Psoas muscle (tissue), 8 donors: ENCODE measurements around the gene TM6SF1. TPM values are rescaled to one million over a fixed set of nuclear protein-coding genes. Genes with fewer than 3 reads are reported as not detected.

ENCODE experiments used
- ATAC-seq, 4 donors: fragments of 200-7000 bp; cut with Tn5 transposase; one replicate each; pipeline ENCODE4 v1.9.1; 2020; ENCODE audit warnings: moderate library complexity in 3 of 4, mild to moderate bottlenecking in 2 of 4
- DNase-seq, 2 donors: peaks; one replicate each; pipeline ENCODE4 v3.0.0-alpha.2; 2020
- H3K27ac ChIP-seq: fragments of 200-600 bp; one replicate; pipeline ENCODE4 v1.8.0; 2022
- H3K27me3 ChIP-seq, 3 donors: fragments of 200-600 bp in 1 of 3; one replicate each; pipeline versions ENCODE4 v1.6.1 to v1.8.0; 2013 to 2022; ENCODE audit warnings: low read length in 2 of 3, mild to moderate bottlenecking in 2 of 3, moderate library complexity in 1 of 3; ENCODE audit not compliant: insufficient read depth in 3 of 3
- H3K36me3 ChIP-seq, 2 donors: fragments of 200-600 bp in 1 of 2; one replicate each; pipeline versions ENCODE4 v1.6.1 to v1.8.0; 2013 to 2022; ENCODE audit warnings: low read depth in 1 of 2, mild to moderate bottlenecking in 1 of 2, moderate library complexity in 1 of 2; ENCODE audit not compliant: insufficient read depth in 1 of 2
- H3K4me1 ChIP-seq: fragments of 200-600 bp; one replicate; pipeline ENCODE4 v1.8.0; 2022
- H3K4me3 ChIP-seq: fragments of 200-600 bp; one replicate; pipeline ENCODE4 v1.8.0; 2022; ENCODE audit warnings: mild to moderate bottlenecking
- H3K9me3 ChIP-seq: fragments of 200-600 bp; one replicate; pipeline ENCODE4 v1.8.0; 2022
- WGBS, 3 donors: extraction: QIAGEN DNeasy Blood & Tissue Kit; methylation state at CpG; one replicate each; pipeline versions ENCODE4 v1.1.6 to v1.1.7; 2013; 5-methylcytosine and 5-hydroxymethylcytosine counted together
- intact Hi-C, 2 donors: fragments of 100-400 bp; cut with DNase I; formaldehyde crosslinking; loops; one replicate each; pipeline versions ENCODE4 v1.11.0 to v1.14.2; 2022
- polyA plus RNA-seq, 3 donors: library from polyadenylated mRNA; stranded (reverse); fragments of 200-250 nt; gene quantifications; one replicate each; pipeline ENCODE4 v1.2.3, GENCODE V29; 2013
- total RNA-seq, 4 donors: library from RNA; stranded (reverse); fragmentation: NEBNext Ultra II Directional in 2 of 4; extraction: Animal tissue kit (Norgen Biotek cat#: 25700) in 2 of 4; gene quantifications; one replicate each; pipeline versions ENCODE4 v1.2.1 to v1.2.4, GENCODE V29; 2021 to 2023
- TF ChIP-seq, protein P1 (sequence below): fragments of 200-600 bp; IDR thresholded peaks from one replicate; pipeline ENCODE4 v1.8.0; 2022; ENCODE audit warnings: antibody characterized with exemption
- donor health status: healthy with polysubstance abuse.
- donor health status: DM: no; HTN: no; CAD: no; lungs with moderate emphysema.
- donor health status: Bipolar disorder and iron deficiency.
- donor health status: healthy.
- donor health status: DM: yes; HTN: yes; CAD: no.
- donor health status: DM: no; HTN: no; CAD: no.
- donor health status: DM: no; HTN: no; CAD: no.
- donor health status: DM: yes; HTN: yes; CAD: no.

The TM6SF1 gene
- total and polyA plus RNA-seq, 7 donors = 9.2 to 23.4 (median 13.8) TPM

DNA sequence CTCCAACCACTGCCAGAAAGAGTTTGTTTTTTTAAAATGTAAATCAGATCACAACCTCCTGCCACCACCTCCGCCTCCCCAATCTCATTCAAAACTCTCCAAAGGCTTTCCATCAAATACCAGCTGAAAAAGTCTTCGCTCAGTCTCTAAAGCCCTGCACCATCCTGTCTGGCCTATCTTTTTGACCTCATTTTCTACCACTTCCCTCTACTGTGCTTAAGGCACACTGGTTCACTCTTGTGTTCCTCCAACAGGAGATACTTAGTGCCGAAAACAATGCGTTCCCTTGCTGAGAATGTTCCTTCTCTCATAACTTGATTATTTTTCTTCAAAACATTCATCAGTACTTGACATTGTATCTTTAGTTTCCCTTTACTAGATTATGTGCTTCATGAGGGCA, 43.9 kb upstream of the TM6SF1 start:
- ATAC-seq = no peak
- Histone ChIP-seq H3K27ac (peak overlapping the region; percentile 99), H3K36me3 (peaks cover 0 to 5% of the 10 kb centered on the region in 2 donors), H3K9me3 (no peaks in the 10 kb centered on the region), H3K4me1 (peaks cover 60% of the 10 kb centered on the region), H3K4me3 (peak overlapping the region; percentile 97), H3K27me3 (no peaks in the 10 kb centered on the region)
- WGBS, 3 donors = 76 to 83% (median 81%) methylated on average over 4 of the region's 4 CpGs
- TF ChIP-seq, protein P1, sequence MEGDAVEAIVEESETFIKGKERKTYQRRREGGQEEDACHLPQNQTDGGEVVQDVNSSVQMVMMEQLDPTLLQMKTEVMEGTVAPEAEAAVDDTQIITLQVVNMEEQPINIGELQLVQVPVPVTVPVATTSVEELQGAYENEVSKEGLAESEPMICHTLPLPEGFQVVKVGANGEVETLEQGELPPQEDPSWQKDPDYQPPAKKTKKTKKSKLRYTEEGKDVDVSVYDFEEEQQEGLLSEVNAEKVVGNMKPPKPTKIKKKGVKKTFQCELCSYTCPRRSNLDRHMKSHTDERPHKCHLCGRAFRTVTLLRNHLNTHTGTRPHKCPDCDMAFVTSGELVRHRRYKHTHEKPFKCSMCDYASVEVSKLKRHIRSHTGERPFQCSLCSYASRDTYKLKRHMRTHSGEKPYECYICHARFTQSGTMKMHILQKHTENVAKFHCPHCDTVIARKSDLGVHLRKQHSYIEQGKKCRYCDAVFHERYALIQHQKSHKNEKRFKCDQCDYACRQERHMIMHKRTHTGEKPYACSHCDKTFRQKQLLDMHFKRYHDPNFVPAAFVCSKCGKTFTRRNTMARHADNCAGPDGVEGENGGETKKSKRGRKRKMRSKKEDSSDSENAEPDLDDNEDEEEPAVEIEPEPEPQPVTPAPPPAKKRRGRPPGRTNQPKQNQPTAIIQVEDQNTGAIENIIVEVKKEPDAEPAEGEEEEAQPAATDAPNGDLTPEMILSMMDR = no peak
- no peak for DNase-seq
- intact Hi-C loops = no loop called here

DNA sequence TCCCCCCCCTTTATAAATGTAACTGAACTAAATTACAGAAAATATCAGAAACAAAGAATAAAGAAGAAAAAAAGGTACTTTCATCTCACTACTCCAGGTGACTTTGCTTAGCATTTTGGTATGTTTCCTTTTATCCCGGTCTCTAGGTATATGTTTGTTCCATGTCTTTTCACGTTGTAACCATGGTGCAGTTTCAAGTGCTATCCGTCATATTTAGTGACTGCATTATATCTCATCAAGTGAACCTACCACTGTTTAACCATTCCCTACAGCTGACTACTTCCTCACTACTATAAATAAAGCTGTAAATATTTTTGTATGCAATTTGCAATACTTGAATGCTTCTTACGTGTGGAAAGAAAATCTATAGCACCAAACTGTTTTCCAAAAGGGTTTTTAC, 42.6 kb upstream of the TM6SF1 start:
- TF ChIP-seq, protein P1 = no peak
- Histone ChIP-seq H3K36me3 (peaks cover 0 to 5% of the 10 kb centered on the region in 2 donors), H3K27ac (peak overlapping the region; percentile 99), H3K9me3 (no peaks in the 10 kb centered on the region), H3K4me1 (peaks cover 51% of the 10 kb centered on the region), H3K4me3 (peak overlapping the region; percentile 97), H3K27me3 (no peaks in the 10 kb centered on the region)
- 15 to 20% (median 19%) methylated on average over 4 of the region's 4 CpGs for WGBS, 3 donors
- ATAC-seq (peak in 1 of 4 donors; percentile 28), DNase-seq (no peak)
- intact Hi-C loops = loop anchor here (5.0 kb wide), 1 partner anchor 42 kb away; the partner anchor contains the start of gene TM6SF1 (in 2 of the 2)

DNA sequence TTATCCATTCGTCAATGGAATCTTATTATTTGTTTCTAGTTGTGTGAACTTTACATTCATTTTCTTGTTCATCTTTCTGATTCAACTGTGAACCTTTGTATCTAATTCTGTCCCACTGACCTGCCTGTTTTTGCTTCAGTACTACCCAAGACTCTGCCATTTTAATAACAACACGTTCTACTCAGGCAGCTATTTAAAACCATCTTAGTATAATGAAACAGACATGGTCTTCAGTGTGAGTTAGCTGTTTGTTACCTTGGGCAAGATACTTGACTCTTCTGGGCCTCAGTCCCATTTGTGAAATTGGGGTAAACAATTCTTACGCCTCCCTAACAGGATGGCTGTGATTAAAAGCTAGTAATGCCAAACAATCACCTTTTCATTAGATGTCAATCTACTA, 42.0 kb upstream of the TM6SF1 start:
- intact Hi-C loops = loop anchor here (5.0 kb wide), 1 partner anchor 42 kb away; the partner anchor contains the start of gene TM6SF1 (in 2 of the 2)
- Histone ChIP-seq H3K9me3 (no peaks in the 10 kb centered on the region), H3K4me3 (peak overlapping the region; percentile 97), H3K4me1 (peaks cover 48% of the 10 kb centered on the region), H3K36me3 (peaks cover 0 to 5% of the 10 kb centered on the region in 2 donors), H3K27me3 (no peaks in the 10 kb centered on the region), H3K27ac (peak overlapping the region; percentile 99)
- WGBS, 3 donors = 14 to 20% (median 16%) methylated on average over 3 of the region's 3 CpGs
- ATAC-seq = peak in 3 of 4 donors; percentile 32 to 67 (median 34)
- TF ChIP-seq, protein P1 = no peak
- DNase-seq = no peak

DNA sequence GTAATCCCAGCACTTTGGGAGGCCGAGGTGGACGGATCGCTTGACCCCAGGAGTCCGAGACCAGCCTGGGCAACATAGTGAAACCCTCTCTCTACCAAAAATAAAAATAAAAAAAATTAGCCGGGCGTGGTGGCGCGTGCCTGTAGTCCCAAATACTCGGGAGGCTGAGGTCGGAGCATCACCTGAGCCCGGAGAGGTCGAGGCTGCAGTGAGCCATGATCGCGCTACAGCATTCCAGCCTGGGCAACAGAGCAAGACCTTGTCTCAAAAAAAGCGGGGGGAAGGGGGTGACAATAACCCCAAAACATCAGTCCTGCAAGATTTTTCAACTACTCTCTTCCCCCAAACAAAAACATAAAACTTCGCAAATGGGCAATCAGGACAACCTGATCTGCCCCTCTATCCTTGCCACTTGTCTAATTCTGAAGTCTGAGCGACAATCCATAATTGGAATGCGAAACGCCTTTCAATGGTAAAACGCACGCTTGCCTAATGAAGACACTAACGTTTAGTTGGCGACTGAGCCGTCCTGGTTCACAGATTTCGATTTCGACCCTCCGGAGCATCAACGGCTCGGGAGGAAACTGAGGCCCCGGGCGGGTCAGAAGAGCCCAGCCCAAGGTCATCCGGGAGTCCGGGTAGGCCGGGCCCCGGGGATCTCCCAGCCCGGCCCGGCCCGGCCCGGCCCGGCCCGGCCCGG, 41.3 kb upstream of the TM6SF1 start:
- peak in 3 of 4 donors; percentile 1 to 36 (median 23) for ATAC-seq
- no peaks in the 10 kb centered on the region for H3K27me3 ChIP-seq
- no peaks in the 10 kb centered on the region for H3K9me3 ChIP-seq
- H3K36me3 ChIP-seq = peaks cover 0 to 3% of the 10 kb centered on the region in 2 donors
- 1 to 3% (median 2%) methylated on average over 36 to 42 of the region's 42 CpGs for WGBS, 3 donors
- TF ChIP-seq, protein P1 = no peak
- intact Hi-C loops = loop anchor here (5.0 kb wide), 1 partner anchor 41 kb away; the partner anchor contains the start of gene TM6SF1 (in 2 of the 2)
- peak overlapping the region; percentile 97 for H3K4me3 ChIP-seq
- H3K4me1 ChIP-seq = peaks cover 43% of the 10 kb centered on the region
- DNase-seq = peak in 1 of 2 donors; percentile 58
- peak overlapping the region; percentile 99 for H3K27ac ChIP-seq
